HEK293 (cell line): Measurements from ENCODE around the gene JCHAIN.
A peak's percentile ranks its signal among the peaks of the same experiment; 100 is the strongest.

Experiments
- CTCF ChIA-PET: fragments of 350-600 bp; formaldehyde crosslinking; extraction: SDS; loops from one replicate; lab custom pipeline; 2021; ENCODE audit warnings: antibody characterized with exemption; lab: Yijun Ruan, JAX
- POLR2A ChIA-PET: fragments of 300-600 bp; formaldehyde crosslinking; extraction: SDS; loops from one replicate; lab custom pipeline; 2020; ENCODE audit warnings: antibody characterized with exemption, inconsistent platforms; lab: Yijun Ruan, JAX
- H3K27ac ChIP-seq: fragments of 200-500 bp; sonication (Bioruptor generic); 2 replicates; pipeline ENCODE4 v1.5.1; 2014; ENCODE audit warnings: low read depth, low read length, control low read depth, inconsistent platforms; ENCODE audit errors: extremely low read depth
- H3K36me3 ChIP-seq, 2 experiments: fragments of 200-500 bp in 1 of 2; sonication (Bioruptor generic) in 1 of 2; 1 replicate in 1 of 2; 2 replicates in 1 of 2; pipeline ENCODE4 v1.5.1; 2014 to 2017; ENCODE audit warnings: inconsistent platforms in 2 of 2, low read length in 2 of 2; ENCODE audit not compliant: control insufficient read depth in 2 of 2, insufficient read depth in 1 of 2
- H3K4me1 ChIP-seq: fragments of 200-500 bp; sonication (Bioruptor generic); 2 replicates; pipeline ENCODE4 v1.5.1; 2014; ENCODE audit warnings: mild to moderate bottlenecking, low read length, inconsistent platforms; ENCODE audit not compliant: control insufficient read depth, insufficient read depth
- H3K4me3 ChIP-seq: 2 replicates; pipeline ENCODE4 v1.5.1; 2011; ENCODE audit warnings: low read depth, mild to moderate bottlenecking, control low read depth, low read length, moderate library complexity
- H3K9me3 ChIP-seq: fragments of 200-500 bp; sonication (Bioruptor generic); 2 replicates; pipeline ENCODE4 v1.5.1; 2014; ENCODE audit warnings: low read depth, low read length, inconsistent platforms; ENCODE audit not compliant: control insufficient read depth, insufficient read depth
- OSR2 ChIP-seq: fragments of 450-650 bp; formaldehyde crosslinking; IDR thresholded peaks from 2 replicates; pipeline ENCODE4 v1.5.1; 2016; ENCODE audit warnings: missing biosample characterization, missing genetic modification characterization
- PRDM1 ChIP-seq: fragments of 450-650 bp; formaldehyde crosslinking; IDR thresholded peaks from 2 replicates; pipeline ENCODE4; 2016; ENCODE audit warnings: missing biosample characterization, missing genetic modification characterization
- PRDM2 ChIP-seq: fragments of 450-650 bp; formaldehyde crosslinking; IDR thresholded peaks from 2 replicates; pipeline ENCODE4 v1.5.1; 2016; ENCODE audit warnings: missing biosample characterization, missing genetic modification characterization, borderline replicate concordance
- SCRT1 ChIP-seq: fragments of 450-650 bp; formaldehyde crosslinking; IDR thresholded peaks from 2 replicates; pipeline ENCODE4 v1.5.1; 2016; ENCODE audit warnings: missing biosample characterization, missing genetic modification characterization, borderline replicate concordance
- SP7 ChIP-seq: fragments of 450-650 bp; formaldehyde crosslinking; IDR thresholded peaks from 2 replicates; pipeline ENCODE4 v1.5.1; 2016; ENCODE audit warnings: missing biosample characterization, missing genetic modification characterization
- ZBTB17 ChIP-seq: fragments of 450-650 bp; formaldehyde crosslinking; IDR thresholded peaks from 2 replicates; pipeline ENCODE4 v1.5.1; 2016; ENCODE audit warnings: missing biosample characterization, missing genetic modification characterization
- ZBTB26 ChIP-seq: fragments of 450-650 bp; formaldehyde crosslinking; optimal IDR thresholded peaks from 2 replicates; pipeline ENCODE3; 2016; ENCODE audit warnings: missing biosample characterization, mild to moderate bottlenecking, missing genetic modification characterization
- ZNF280C ChIP-seq: fragments of 450-650 bp; formaldehyde crosslinking; IDR thresholded peaks from 2 replicates; pipeline ENCODE4 v1.5.1; 2016; ENCODE audit warnings: missing biosample characterization, missing genetic modification characterization
- ZNF585B ChIP-seq: fragments of 450-650 bp; formaldehyde crosslinking; IDR thresholded peaks from 2 replicates; pipeline ENCODE4 v1.5.1; 2016; ENCODE audit warnings: missing biosample characterization, missing genetic modification characterization
- ZNF658 ChIP-seq: fragments of 450-650 bp; formaldehyde crosslinking; IDR thresholded peaks from 2 replicates; pipeline ENCODE4; 2016; ENCODE audit warnings: missing biosample characterization, missing genetic modification characterization
- ZNF76 ChIP-seq: fragments of 450-650 bp; formaldehyde crosslinking; IDR thresholded peaks from 2 replicates; pipeline ENCODE4; 2016; ENCODE audit warnings: low read depth, missing biosample characterization, missing genetic modification characterization, borderline replicate concordance
- TF ChIP-seq, protein P1 (sequence below): fragments of 450-650 bp; formaldehyde crosslinking; IDR thresholded peaks from 2 replicates; pipeline ENCODE4 v1.5.1; 2017; ENCODE audit warnings: missing biosample characterization, mild to moderate bottlenecking, missing genetic modification characterization, moderate library complexity
- TF ChIP-seq, protein P2 (sequence below): fragments of 450-650 bp; formaldehyde crosslinking; IDR thresholded peaks from 2 replicates; pipeline ENCODE4 v1.5.1; 2017; ENCODE audit warnings: missing biosample characterization, missing genetic modification characterization
- TF ChIP-seq, protein P3 (sequence below): fragments of 450-650 bp; formaldehyde crosslinking; IDR thresholded peaks from 2 replicates; pipeline ENCODE4 v1.5.1; 2016; ENCODE audit warnings: missing biosample characterization, missing genetic modification characterization, borderline replicate concordance

The JCHAIN gene

GRCh38 chr4:70704215-70704930, 38.1 kb upstream of the JCHAIN start (continued):
- TF ChIP-seq, protein P1, sequence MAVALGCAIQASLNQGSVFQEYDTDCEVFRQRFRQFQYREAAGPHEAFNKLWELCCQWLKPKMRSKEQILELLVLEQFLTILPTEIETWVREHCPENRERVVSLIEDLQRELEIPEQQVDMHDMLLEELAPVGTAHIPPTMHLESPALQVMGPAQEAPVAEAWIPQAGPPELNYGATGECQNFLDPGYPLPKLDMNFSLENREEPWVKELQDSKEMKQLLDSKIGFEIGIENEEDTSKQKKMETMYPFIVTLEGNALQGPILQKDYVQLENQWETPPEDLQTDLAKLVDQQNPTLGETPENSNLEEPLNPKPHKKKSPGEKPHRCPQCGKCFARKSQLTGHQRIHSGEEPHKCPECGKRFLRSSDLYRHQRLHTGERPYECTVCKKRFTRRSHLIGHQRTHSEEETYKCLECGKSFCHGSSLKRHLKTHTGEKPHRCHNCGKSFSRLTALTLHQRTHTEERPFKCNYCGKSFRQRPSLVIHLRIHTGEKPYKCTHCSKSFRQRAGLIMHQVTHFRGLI = peak; percentile 52; the same call in 1 of the 2 replicates
- TF ChIP-seq ZNF658 (tag by site-specific recombination) (no peak), PRDM2 (tag by site-specific recombination) (no peak), ZNF76 (no peak), SCRT1 (tag by site-specific recombination) (no peak)

- H3K4me1 ChIP-seq = peaks cover 3% of the 10 kb centered on the region; the same call in 1 of the 2 replicates
- peak overlapping the region; percentile 95 for H3K27ac ChIP-seq
- no peaks in the 10 kb centered on the region for H3K9me3 ChIP-seq
- peak overlapping the region; percentile 66 for H3K4me3 ChIP-seq
- no peaks in the 10 kb centered on the region for H3K36me3 ChIP-seq
- POLR2A ChIA-PET = interaction anchor here (0.6 to 1.6 kb wide), 3 partner anchors 11 to 15 kb away, joined by 3 to 8 read pairs (median 3); partner anchors contain the start of gene UTP3
- CTCF ChIA-PET = interaction anchor here (0.6 to 1.4 kb wide), 6 partner anchors 10 to 103 kb away, joined by 3 to 7 read pairs (median 4); no protein-coding TSS in a partner anchor
- TF ChIP-seq SP7 (tag by site-specific recombination) = peak; percentile 70
- TF ChIP-seq ZNF585B = peak; percentile 84
- no peak for TF ChIP-seq ZBTB26 (tag by site-specific recombination)
- peak; percentile 29; the same call in 1 of the 2 replicates for TF ChIP-seq OSR2 (tag by site-specific recombination)
- TF ChIP-seq, protein P2, sequence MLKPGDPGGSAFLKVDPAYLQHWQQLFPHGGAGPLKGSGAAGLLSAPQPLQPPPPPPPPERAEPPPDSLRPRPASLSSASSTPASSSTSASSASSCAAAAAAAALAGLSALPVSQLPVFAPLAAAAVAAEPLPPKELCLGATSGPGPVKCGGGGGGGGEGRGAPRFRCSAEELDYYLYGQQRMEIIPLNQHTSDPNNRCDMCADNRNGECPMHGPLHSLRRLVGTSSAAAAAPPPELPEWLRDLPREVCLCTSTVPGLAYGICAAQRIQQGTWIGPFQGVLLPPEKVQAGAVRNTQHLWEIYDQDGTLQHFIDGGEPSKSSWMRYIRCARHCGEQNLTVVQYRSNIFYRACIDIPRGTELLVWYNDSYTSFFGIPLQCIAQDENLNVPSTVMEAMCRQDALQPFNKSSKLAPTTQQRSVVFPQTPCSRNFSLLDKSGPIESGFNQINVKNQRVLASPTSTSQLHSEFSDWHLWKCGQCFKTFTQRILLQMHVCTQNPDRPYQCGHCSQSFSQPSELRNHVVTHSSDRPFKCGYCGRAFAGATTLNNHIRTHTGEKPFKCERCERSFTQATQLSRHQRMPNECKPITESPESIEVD (tag by site-specific recombination) = peak; percentile 96
- TF ChIP-seq, protein P3, sequence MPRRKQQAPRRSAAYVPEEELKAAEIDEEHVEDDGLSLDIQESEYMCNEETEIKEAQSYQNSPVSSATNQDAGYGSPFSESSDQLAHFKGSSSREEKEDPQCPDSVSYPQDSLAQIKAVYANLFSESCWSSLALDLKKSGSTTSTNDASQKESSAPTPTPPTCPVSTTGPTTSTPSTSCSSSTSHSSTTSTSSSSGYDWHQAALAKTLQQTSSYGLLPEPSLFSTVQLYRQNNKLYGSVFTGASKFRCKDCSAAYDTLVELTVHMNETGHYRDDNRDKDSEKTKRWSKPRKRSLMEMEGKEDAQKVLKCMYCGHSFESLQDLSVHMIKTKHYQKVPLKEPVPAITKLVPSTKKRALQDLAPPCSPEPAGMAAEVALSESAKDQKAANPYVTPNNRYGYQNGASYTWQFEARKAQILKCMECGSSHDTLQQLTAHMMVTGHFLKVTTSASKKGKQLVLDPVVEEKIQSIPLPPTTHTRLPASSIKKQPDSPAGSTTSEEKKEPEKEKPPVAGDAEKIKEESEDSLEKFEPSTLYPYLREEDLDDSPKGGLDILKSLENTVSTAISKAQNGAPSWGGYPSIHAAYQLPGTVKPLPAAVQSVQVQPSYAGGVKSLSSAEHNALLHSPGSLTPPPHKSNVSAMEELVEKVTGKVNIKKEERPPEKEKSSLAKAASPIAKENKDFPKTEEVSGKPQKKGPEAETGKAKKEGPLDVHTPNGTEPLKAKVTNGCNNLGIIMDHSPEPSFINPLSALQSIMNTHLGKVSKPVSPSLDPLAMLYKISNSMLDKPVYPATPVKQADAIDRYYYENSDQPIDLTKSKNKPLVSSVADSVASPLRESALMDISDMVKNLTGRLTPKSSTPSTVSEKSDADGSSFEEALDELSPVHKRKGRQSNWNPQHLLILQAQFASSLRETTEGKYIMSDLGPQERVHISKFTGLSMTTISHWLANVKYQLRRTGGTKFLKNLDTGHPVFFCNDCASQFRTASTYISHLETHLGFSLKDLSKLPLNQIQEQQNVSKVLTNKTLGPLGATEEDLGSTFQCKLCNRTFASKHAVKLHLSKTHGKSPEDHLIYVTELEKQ = no peak
- peak; percentile 23; the same call in 1 of the 2 replicates for TF ChIP-seq PRDM1 (tag by site-specific recombination)
- peak; percentile 72 for TF ChIP-seq ZBTB17
- TF ChIP-seq ZNF280C (tag by site-specific recombination) = no peak
Observed at GRCh38 chr4:70703619-70704214, 37.4 kb upstream of the JCHAIN start.
